HEK293 (cell line): ENCODE results near the gene ITPRIPL1.

ENCODE experiments used
- CTCF ChIA-PET: fragments of 350-600 bp; formaldehyde crosslinking; extraction: SDS; loops from one replicate; lab custom pipeline; 2021; ENCODE audit warnings: antibody characterized with exemption; lab: Yijun Ruan, JAX
- POLR2A ChIA-PET: fragments of 300-600 bp; formaldehyde crosslinking; extraction: SDS; loops from one replicate; lab custom pipeline; 2020; ENCODE audit warnings: antibody characterized with exemption, inconsistent platforms; lab: Yijun Ruan, JAX
- H3K27ac ChIP-seq: fragments of 200-500 bp; sonication (Bioruptor generic); 2 replicates; pipeline ENCODE4 v1.5.1; 2014; ENCODE audit warnings: low read depth, low read length, control low read depth, inconsistent platforms; ENCODE audit errors: extremely low read depth
- H3K36me3 ChIP-seq, 2 experiments: fragments of 200-500 bp in 1 of 2; sonication (Bioruptor generic) in 1 of 2; 1 replicate in 1 of 2; 2 replicates in 1 of 2; pipeline ENCODE4 v1.5.1; 2014 to 2017; ENCODE audit warnings: inconsistent platforms in 2 of 2, low read length in 2 of 2; ENCODE audit not compliant: control insufficient read depth in 2 of 2, insufficient read depth in 1 of 2
- H3K4me1 ChIP-seq: fragments of 200-500 bp; sonication (Bioruptor generic); 2 replicates; pipeline ENCODE4 v1.5.1; 2014; ENCODE audit warnings: mild to moderate bottlenecking, low read length, inconsistent platforms; ENCODE audit not compliant: control insufficient read depth, insufficient read depth
- H3K4me3 ChIP-seq: 2 replicates; pipeline ENCODE4 v1.5.1; 2011; ENCODE audit warnings: low read depth, mild to moderate bottlenecking, control low read depth, low read length, moderate library complexity
- H3K9me3 ChIP-seq: fragments of 200-500 bp; sonication (Bioruptor generic); 2 replicates; pipeline ENCODE4 v1.5.1; 2014; ENCODE audit warnings: low read depth, low read length, inconsistent platforms; ENCODE audit not compliant: control insufficient read depth, insufficient read depth
- ELK4 ChIP-seq: IDR thresholded peaks from 2 replicates; pipeline ENCODE4 v1.6.1; 2011; ENCODE audit warnings: mild to moderate bottlenecking, low read depth, low read length, borderline replicate concordance
- MYNN ChIP-seq: fragments of 450-650 bp; formaldehyde crosslinking; IDR thresholded peaks from 2 replicates; pipeline ENCODE4 v1.5.1; 2016; ENCODE audit warnings: missing biosample characterization, missing genetic modification characterization, borderline replicate concordance
- OSR2 ChIP-seq: fragments of 450-650 bp; formaldehyde crosslinking; IDR thresholded peaks from 2 replicates; pipeline ENCODE4 v1.5.1; 2016; ENCODE audit warnings: missing biosample characterization, missing genetic modification characterization
- PRDM1 ChIP-seq: fragments of 450-650 bp; formaldehyde crosslinking; IDR thresholded peaks from 2 replicates; pipeline ENCODE4; 2016; ENCODE audit warnings: missing biosample characterization, missing genetic modification characterization
- ZNF23 ChIP-seq: fragments of 450-650 bp; formaldehyde crosslinking; IDR thresholded peaks from 2 replicates; pipeline ENCODE4 v1.5.1; 2016; ENCODE audit warnings: missing biosample characterization, missing genetic modification characterization, borderline replicate concordance
- ZNF350 ChIP-seq: fragments of 450-650 bp; formaldehyde crosslinking; IDR thresholded peaks from 2 replicates; pipeline ENCODE4 v1.5.0; 2017; ENCODE audit warnings: missing biosample characterization, mild to moderate bottlenecking, missing genetic modification characterization
- ZNF426 ChIP-seq: fragments of 450-650 bp; formaldehyde crosslinking; IDR thresholded peaks from 2 replicates; pipeline ENCODE4 v1.5.1; 2017; ENCODE audit warnings: missing biosample characterization, missing genetic modification characterization, mild to moderate bottlenecking, inconsistent platforms, moderate library complexity
- ZNF514 ChIP-seq: fragments of 450-650 bp; formaldehyde crosslinking; IDR thresholded peaks from 2 replicates; pipeline ENCODE4 v1.5.1; 2016; ENCODE audit warnings: missing biosample characterization, missing genetic modification characterization
- ZNF561 ChIP-seq: fragments of 450-650 bp; IDR thresholded peaks from 2 replicates; pipeline ENCODE4 v1.5.1; 2018; ENCODE audit warnings: missing biosample characterization, missing genetic modification characterization, borderline replicate concordance
- ZNF626 ChIP-seq: fragments of 450-650 bp; sonication (Bioruptor Pico); formaldehyde crosslinking; IDR thresholded peaks from 2 replicates; pipeline ENCODE4 v1.5.1; 2018; ENCODE audit warnings: missing biosample characterization, missing genetic modification characterization, inconsistent platforms
- ZSCAN30 ChIP-seq: fragments of 450-650 bp; IDR thresholded peaks from 2 replicates; pipeline ENCODE4 v1.5.1; 2018; ENCODE audit warnings: missing biosample characterization, mild to moderate bottlenecking, missing genetic modification characterization, moderate library complexity
- ZSCAN4 ChIP-seq: fragments of 450-650 bp; formaldehyde crosslinking; IDR thresholded peaks from 2 replicates; pipeline ENCODE4 v1.5.1; 2017; ENCODE audit warnings: missing biosample characterization, missing genetic modification characterization
- TF ChIP-seq, protein P1 (sequence below): fragments of 450-650 bp; formaldehyde crosslinking; IDR thresholded peaks from 2 replicates; pipeline ENCODE4 v1.5.1; 2016; ENCODE audit warnings: missing biosample characterization, missing genetic modification characterization
- TF ChIP-seq, protein P2 (sequence below): fragments of 450-650 bp; formaldehyde crosslinking; IDR thresholded peaks from 2 replicates; pipeline ENCODE4 v1.5.1; 2016; ENCODE audit warnings: missing biosample characterization, missing genetic modification characterization
- TF ChIP-seq, protein P3 (sequence below): sonication (generic); formaldehyde crosslinking; IDR thresholded peaks from 2 replicates; pipeline ENCODE4 v1.8.1; 2022; ENCODE audit warnings: mild to moderate bottlenecking, moderate library complexity, missing genetic modification reagents

The ITPRIPL1 gene

DNA sequence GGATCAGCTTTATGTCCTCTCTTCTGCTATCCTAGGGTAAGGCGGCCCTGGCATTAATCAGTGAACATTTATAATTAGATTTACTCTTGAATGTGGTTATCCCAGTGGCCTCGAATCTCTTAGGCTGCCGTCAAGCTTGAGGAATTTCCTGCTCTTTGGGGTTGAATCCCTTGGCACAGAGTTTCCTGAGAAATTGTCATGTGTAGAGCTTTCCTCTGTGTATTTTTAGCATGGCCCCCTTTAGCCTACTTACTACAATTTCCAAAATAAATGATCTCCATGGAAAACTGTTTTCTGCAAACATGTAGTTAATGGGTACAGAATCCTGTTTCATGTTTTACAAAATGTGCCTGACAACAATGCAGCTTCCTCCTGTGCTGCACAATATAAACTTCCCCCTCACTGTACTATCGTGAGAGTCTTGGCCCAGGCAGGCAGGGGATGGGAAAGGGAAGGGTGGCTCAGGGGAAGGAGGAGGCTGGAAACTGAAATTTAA, 28.5 kb downstream of the ITPRIPL1 start:
- ChIA-PET CTCF (interaction anchor here (0.8 to 1.4 kb wide), 3 partner anchors 33 to 156 kb away, joined by 3 to 5 read pairs (median 4); no protein-coding TSS in a partner anchor), POLR2A (interaction anchor here (1.5 to 2.3 kb wide), 2 partner anchors 12 to 48 kb away, joined by 5 to 7 read pairs; partner anchors contain the start of gene SNRNP200)
- Histone ChIP-seq H3K4me3 (no peak overlapping the region), H3K36me3 (peaks cover 40 to 95% of the 10 kb centered on the region in 2 experiments), H3K27ac (no peak overlapping the region), H3K4me1 (peaks cover 7% of the 10 kb centered on the region), H3K9me3 (no peaks in the 10 kb centered on the region)
- TF ChIP-seq OSR2 (tag by site-specific recombination) (no peak), ZNF561 (tag by site-specific recombination) (no peak), ZSCAN4 (tag by site-specific recombination) (no peak), MYNN (tag by site-specific recombination) (no peak), ZNF626 (no peak)
- TF ChIP-seq, protein P1, sequence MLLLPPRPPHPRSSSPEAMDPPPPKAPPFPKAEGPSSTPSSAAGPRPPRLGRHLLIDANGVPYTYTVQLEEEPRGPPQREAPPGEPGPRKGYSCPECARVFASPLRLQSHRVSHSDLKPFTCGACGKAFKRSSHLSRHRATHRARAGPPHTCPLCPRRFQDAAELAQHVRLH (tag by site-specific recombination), result no peak

GRCh38 chr2:96354492-96354891, 29.4 kb downstream of the ITPRIPL1 start:
- CTCF ChIA-PET, result interaction anchor here (0.9 to 1.4 kb wide), 2 partner anchors 33 to 155 kb away, joined by 3 to 4 read pairs; no protein-coding TSS in a partner anchor
- Histone ChIP-seq H3K27ac (no peak overlapping the region), H3K9me3 (no peaks in the 10 kb centered on the region), H3K36me3 (peaks cover 34 to 94% of the 10 kb centered on the region in 2 experiments), H3K4me3 (no peak overlapping the region), H3K4me1 (peaks cover 7% of the 10 kb centered on the region)
- POLR2A ChIA-PET, result interaction anchor here (2.3 kb wide), 1 partner anchor 12 kb away, joined by 7 read pairs; no protein-coding TSS in a partner anchor
- TF ChIP-seq ZSCAN30 (tag by site-specific recombination) (no peak), ELK4 (no peak), PRDM1 (tag by site-specific recombination) (no peak), ZNF426 (tag by site-specific recombination) (no peak), ZNF23 (tag by site-specific recombination) (no peak), ZNF350 (no peak), ZNF514 (no peak)
- TF ChIP-seq, protein P2, sequence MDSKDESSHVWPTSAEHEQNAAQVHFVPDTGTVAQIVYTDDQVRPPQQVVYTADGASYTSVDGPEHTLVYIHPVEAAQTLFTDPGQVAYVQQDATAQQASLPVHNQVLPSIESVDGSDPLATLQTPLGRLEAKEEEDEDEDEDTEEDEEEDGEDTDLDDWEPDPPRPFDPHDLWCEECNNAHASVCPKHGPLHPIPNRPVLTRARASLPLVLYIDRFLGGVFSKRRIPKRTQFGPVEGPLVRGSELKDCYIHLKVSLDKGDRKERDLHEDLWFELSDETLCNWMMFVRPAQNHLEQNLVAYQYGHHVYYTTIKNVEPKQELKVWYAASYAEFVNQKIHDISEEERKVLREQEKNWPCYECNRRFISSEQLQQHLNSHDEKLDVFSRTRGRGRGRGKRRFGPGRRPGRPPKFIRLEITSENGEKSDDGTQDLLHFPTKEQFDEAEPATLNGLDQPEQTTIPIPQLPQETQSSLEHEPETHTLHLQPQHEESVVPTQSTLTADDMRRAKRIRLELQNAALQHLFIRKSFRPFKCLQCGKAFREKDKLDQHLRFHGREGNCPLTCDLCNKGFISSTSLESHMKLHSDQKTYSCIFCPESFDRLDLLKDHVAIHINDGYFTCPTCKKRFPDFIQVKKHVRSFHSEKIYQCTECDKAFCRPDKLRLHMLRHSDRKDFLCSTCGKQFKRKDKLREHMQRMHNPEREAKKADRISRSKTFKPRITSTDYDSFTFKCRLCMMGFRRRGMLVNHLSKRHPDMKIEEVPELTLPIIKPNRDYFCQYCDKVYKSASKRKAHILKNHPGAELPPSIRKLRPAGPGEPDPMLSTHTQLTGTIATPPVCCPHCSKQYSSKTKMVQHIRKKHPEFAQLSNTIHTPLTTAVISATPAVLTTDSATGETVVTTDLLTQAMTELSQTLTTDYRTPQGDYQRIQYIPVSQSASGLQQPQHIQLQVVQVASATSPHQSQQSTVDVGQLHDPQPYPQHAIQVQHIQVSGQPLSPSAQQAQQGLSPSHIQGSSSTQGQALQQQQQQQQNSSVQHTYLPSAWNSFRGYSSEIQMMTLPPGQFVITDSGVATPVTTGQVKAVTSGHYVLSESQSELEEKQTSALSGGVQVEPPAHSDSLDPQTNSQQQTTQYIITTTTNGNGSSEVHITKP, result no peak
- TF ChIP-seq, protein P3, sequence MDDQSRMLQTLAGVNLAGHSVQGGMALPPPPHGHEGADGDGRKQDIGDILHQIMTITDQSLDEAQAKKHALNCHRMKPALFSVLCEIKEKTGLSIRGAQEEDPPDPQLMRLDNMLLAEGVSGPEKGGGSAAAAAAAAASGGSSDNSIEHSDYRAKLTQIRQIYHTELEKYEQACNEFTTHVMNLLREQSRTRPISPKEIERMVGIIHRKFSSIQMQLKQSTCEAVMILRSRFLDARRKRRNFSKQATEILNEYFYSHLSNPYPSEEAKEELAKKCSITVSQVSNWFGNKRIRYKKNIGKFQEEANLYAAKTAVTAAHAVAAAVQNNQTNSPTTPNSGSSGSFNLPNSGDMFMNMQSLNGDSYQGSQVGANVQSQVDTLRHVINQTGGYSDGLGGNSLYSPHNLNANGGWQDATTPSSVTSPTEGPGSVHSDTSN (CRISPR knock-in tag), result no peak
